Measurements from ENCODE around the gene OPHN1. TPM values are rescaled to one million over a fixed set of nuclear protein-coding genes. Genes with fewer than 3 reads are reported as not detected.
"Not testable (repeated sequence)": the region's sequence is repeated elsewhere in the genome, so short reads cannot be mapped to it uniquely, and the experiment has no call there.

Gene OPHN1
- total RNA-seq, 4 donors from 2014 or later: 2.8 to 8.7 (median 6.6) TPM

DNA sequence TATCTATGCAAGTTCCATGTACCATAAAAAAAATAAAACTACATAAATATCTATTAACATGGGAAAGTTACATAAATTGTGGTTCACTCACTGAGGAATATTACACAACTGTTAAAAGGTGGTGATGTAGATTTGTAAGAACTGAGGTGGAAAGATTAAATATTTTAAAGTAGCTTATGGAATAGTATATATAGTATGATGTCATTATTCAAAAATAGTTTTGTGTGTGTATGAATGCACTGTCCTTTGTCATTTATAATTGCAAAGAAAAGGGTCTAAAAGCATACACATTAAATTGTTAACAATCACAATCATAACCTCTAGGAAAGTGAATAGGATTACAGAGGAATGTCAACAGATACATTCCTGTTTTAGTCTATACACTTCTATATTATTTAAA, 355.9 kb downstream of the OPHN1 start:
- H3K36me3 ChIP-seq: no peaks in the 10 kb centered on the region
- TF ChIP-seq POLR2AphosphoS5 (IDR thresholded peaks at IDR 0.05) (no peak), POLR2A (IDR thresholded peaks at IDR 0.05) (no peak), EP300 (IDR thresholded peaks at IDR 0.05; ENCODE audit: low read depth) (no peak)
- TF ChIP-seq, protein P1, sequence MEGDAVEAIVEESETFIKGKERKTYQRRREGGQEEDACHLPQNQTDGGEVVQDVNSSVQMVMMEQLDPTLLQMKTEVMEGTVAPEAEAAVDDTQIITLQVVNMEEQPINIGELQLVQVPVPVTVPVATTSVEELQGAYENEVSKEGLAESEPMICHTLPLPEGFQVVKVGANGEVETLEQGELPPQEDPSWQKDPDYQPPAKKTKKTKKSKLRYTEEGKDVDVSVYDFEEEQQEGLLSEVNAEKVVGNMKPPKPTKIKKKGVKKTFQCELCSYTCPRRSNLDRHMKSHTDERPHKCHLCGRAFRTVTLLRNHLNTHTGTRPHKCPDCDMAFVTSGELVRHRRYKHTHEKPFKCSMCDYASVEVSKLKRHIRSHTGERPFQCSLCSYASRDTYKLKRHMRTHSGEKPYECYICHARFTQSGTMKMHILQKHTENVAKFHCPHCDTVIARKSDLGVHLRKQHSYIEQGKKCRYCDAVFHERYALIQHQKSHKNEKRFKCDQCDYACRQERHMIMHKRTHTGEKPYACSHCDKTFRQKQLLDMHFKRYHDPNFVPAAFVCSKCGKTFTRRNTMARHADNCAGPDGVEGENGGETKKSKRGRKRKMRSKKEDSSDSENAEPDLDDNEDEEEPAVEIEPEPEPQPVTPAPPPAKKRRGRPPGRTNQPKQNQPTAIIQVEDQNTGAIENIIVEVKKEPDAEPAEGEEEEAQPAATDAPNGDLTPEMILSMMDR (IDR thresholded peaks at IDR 0.05): no peak

DNA sequence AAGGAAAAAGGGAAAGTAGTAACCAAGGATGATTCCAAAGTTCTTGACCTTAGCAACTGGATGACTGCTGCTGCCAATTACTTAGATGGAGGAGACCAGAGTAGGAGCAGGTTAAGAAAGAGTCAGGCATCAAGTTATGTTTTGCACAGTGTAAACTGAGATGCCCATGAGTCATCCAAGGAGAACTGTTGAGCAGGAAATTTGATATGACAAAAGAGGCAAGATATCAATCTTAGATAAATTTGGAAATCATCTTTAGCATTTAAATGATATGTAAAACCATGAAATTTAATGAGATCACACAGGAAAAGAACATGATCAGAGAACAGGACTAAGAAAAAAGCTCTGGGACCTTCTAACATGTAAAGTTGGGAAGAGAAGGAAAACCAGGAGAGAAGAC, 361.3 kb downstream of the OPHN1 start:
- Histone ChIP-seq H3K36me3 (no peaks in the 10 kb centered on the region), H3K4me1 (no peaks in the 10 kb centered on the region), H3K4me3 (no peak overlapping the region), H3K27me3 (no peaks in the 10 kb centered on the region), H3K27ac (no peak overlapping the region), H3K9me3 (no peaks in the 10 kb centered on the region)
- in situ Hi-C loops (cut with MboI; ENCODE audit: low pct_ligation_motif_present in 1 of 4, low pct_unique_long_range_greater_than_20kb in 1 of 4, low sequenced_read_pairs in 3 of 4): no loop called here
- intact Hi-C loops (cut with DNase I; ENCODE audit: low total_unique reads): no loop called here
- DNase-seq: no peak
- no peak for TF ChIP-seq POLR2AphosphoS5 (IDR thresholded peaks at IDR 0.05)
- TF ChIP-seq POLR2A (IDR thresholded peaks at IDR 0.05): no peak
- TF ChIP-seq, protein P1 (IDR thresholded peaks at IDR 0.05): no peak
- TF ChIP-seq EP300 (IDR thresholded peaks at IDR 0.05; ENCODE audit: low read depth): no peak

More for the DNA sequence above, 355.9 kb downstream of the OPHN1 start:
- intact Hi-C loops (cut with DNase I; ENCODE audit: low total_unique reads): no loop called here
- Histone ChIP-seq H3K4me3 (no peak overlapping the region), H3K27me3 (no peaks in the 10 kb centered on the region), H3K27ac (no peak overlapping the region), H3K4me1 (no peaks in the 10 kb centered on the region), H3K9me3 (no peaks in the 10 kb centered on the region)
- DNase-seq: no peak
- in situ Hi-C loops (cut with MboI; ENCODE audit: low pct_ligation_motif_present in 1 of 4, low pct_unique_long_range_greater_than_20kb in 1 of 4, low sequenced_read_pairs in 3 of 4): no loop called here

DNA sequence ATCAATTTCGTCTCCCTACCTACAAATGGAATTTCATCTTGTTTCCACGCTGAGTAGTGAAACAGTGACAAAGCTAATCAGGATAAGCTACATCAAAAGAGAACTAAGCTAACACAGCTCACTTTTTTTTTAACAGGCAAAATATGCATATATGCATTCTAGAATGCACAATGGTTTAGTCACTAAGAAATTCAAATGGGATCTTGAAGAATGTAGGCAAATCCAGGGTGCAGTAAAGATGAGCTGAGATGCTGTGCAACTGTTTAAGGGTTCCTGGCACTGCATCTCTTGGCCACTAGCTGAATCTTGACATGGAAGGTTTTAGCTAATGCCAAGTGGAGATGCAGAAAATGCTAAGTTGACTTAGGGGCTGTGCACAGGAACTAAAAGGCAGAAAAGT, 363.2 kb downstream of the OPHN1 start:
- 55 to 100% methylated on average over 2 of the region's 2 CpGs for WGBS, 2 donors (ENCODE audit: low coverage in 1 of 2)
- H3K27ac ChIP-seq; in situ Hi-C loops (cut with MboI; ENCODE audit: low pct_ligation_motif_present in 1 of 4, low pct_unique_long_range_greater_than_20kb in 1 of 4, low sequenced_read_pairs in 3 of 4); intact Hi-C loops (cut with DNase I; ENCODE audit: low total_unique reads); H3K4me3 ChIP-seq; H3K27me3 ChIP-seq; H3K36me3 ChIP-seq; H3K9me3 ChIP-seq; H3K4me1 ChIP-seq; DNase-seq: not testable (repeated sequence)

DNA sequence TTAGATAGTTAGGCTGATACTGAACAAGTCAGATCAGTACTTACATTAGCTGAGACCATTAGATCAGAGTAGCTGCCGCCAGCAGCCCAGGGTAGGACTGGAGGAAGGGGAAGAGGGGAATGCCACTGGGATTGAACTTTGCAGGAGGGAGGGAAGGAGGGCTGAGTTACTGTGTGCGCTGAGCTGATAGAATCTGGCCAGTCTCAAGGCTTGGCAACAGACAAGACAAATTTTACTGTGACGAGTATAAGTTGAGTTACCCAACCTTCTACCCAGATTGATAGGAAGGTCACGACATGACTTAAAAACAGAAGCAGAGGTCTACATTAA, 372.1 kb downstream of the OPHN1 start:
- 62% methylated on average over 4 of the region's 4 CpGs; no CpG with 5 or more reads in 1 of the 2 donors for WGBS, 2 donors (ENCODE audit: low coverage in 1 of 2)
- DNase-seq: no peak
- intact Hi-C loops (cut with DNase I; ENCODE audit: low total_unique reads): no loop called here
- Histone ChIP-seq H3K9me3 (no peaks in the 10 kb centered on the region), H3K27ac (no peak overlapping the region), H3K4me1 (no peaks in the 10 kb centered on the region), H3K4me3 (no peak overlapping the region), H3K36me3 (no peaks in the 10 kb centered on the region), H3K27me3 (no peaks in the 10 kb centered on the region)
- TF ChIP-seq POLR2A (IDR thresholded peaks at IDR 0.05): no peak
- no peak for TF ChIP-seq EP300 (IDR thresholded peaks at IDR 0.05; ENCODE audit: low read depth)
- TF ChIP-seq POLR2AphosphoS5 (IDR thresholded peaks at IDR 0.05): no peak
- TF ChIP-seq, protein P1 (IDR thresholded peaks at IDR 0.05): no peak
- in situ Hi-C loops (cut with MboI; ENCODE audit: low pct_ligation_motif_present in 1 of 4, low pct_unique_long_range_greater_than_20kb in 1 of 4, low sequenced_read_pairs in 3 of 4): no loop called here

DNA sequence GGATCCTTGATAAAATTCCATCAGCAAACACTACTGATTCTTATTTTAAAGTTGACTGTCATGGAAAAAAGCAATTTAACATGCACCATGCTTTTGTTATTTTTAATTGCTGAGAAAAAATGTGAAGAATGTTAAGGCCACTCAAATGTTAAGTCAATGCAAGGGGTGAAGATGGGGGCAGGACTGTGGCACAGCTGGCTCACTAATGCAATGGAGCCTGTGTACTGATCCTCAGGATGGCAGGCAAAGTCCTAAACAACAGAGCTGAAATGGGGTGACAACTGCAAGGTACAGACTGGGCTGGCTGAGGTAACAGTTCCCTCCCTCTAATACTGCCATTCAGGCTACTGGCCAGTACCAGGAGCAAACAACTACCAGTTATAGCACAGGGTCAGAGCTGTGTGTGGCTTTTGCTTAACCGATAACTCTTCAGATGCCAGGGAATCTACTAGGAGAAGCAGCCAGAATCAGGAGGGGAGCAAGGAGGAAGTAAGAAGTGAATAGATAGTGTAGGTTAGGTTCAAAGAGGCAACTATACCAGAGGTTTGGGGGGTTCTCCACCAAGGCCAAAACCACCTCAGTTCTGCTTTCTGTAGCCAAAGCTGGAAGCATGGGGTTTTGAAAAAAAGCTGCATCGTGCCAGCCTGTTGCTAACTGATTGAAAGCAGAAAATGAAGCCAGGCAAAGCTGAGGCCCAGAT, 372.6 kb downstream of the OPHN1 start:
- no peak for TF ChIP-seq POLR2A (IDR thresholded peaks at IDR 0.05)
- TF ChIP-seq POLR2AphosphoS5 (IDR thresholded peaks at IDR 0.05): no peak
- TF ChIP-seq, protein P1 (IDR thresholded peaks at IDR 0.05): no peak
- TF ChIP-seq EP300 (IDR thresholded peaks at IDR 0.05; ENCODE audit: low read depth): no peak
- no peak overlapping the region for H3K4me3 ChIP-seq
- intact Hi-C loops (cut with DNase I; ENCODE audit: low total_unique reads): no loop called here

More for the DNA sequence above, 372.6 kb downstream of the OPHN1 start:
- H3K27ac ChIP-seq: no peak overlapping the region
- in situ Hi-C loops (cut with MboI; ENCODE audit: low pct_ligation_motif_present in 1 of 4, low pct_unique_long_range_greater_than_20kb in 1 of 4, low sequenced_read_pairs in 3 of 4): no loop called here
- no peak for DNase-seq
- no peaks in the 10 kb centered on the region for H3K9me3 ChIP-seq
- H3K27me3 ChIP-seq: no peaks in the 10 kb centered on the region
- WGBS, 2 donors (ENCODE audit: low coverage in 1 of 2): 63% methylated on average over 2 of the region's 2 CpGs; no CpG with 5 or more reads in 1 of the 2 donors
- H3K4me1 ChIP-seq: no peaks in the 10 kb centered on the region
- no peaks in the 10 kb centered on the region for H3K36me3 ChIP-seq
